Heart right ventricle (tissue), 16 donors: ENCODE results near the gene ARPC5. TPM values are rescaled to one million over a fixed set of nuclear protein-coding genes. Genes with fewer than 3 reads are reported as not detected.
A peak's percentile ranks its signal among the peaks of the same experiment; 100 is the strongest.

Experiments used
- ATAC-seq, 8 donors: fragments of 200-7000 bp; cut with Tn5 transposase; one replicate each; pipeline ENCODE4 v1.9.1; 2020; ENCODE audit warnings: mild to moderate bottlenecking in 8 of 8, moderate library complexity in 8 of 8, moderate number of reproducible peaks in 1 of 8
- DNase-seq, 2 donors: peaks; one replicate each; pipeline ENCODE4 v3.0.0-alpha.2; 2020
- H3K27ac ChIP-seq, 10 donors: fragments of 200-600 bp; sonication (generic) in 2 of 10; one replicate each; pipeline versions ENCODE4 v1.5.0 to v1.8.0; 2020 to 2022; ENCODE audit warnings: mild to moderate bottlenecking in 3 of 10
- H3K27me3 ChIP-seq, 7 donors: fragments of 200-600 bp; one replicate each; pipeline ENCODE4 v1.8.0; 2021 to 2022; ENCODE audit warnings: mild to moderate bottlenecking in 2 of 7
- H3K36me3 ChIP-seq, 9 donors: fragments of 200-600 bp; sonication (generic) in 1 of 9; one replicate each; pipeline versions ENCODE4 v1.5.0 to v1.8.0; 2020 to 2022; ENCODE audit warnings: mild to moderate bottlenecking in 2 of 9
- H3K4me1 ChIP-seq, 9 donors: fragments of 200-600 bp; sonication (generic) in 1 of 9; one replicate each; pipeline versions ENCODE4 v1.5.0 to v1.8.0; 2020 to 2022; ENCODE audit warnings: mild to moderate bottlenecking in 4 of 9
- H3K4me3 ChIP-seq, 10 donors: fragments of 200-600 bp; sonication (generic) in 2 of 10; one replicate each; pipeline versions ENCODE4 v1.5.0 to v1.8.0; 2020 to 2022; ENCODE audit warnings: mild to moderate bottlenecking in 7 of 10, moderate library complexity in 2 of 10
- H3K9me3 ChIP-seq, 11 donors: fragments of 200-600 bp in 10 of 11; sonication (generic) in 2 of 11; one replicate each; pipeline versions ENCODE4 v1.5.0 to v1.8.0; 2013 to 2022; ENCODE audit warnings: mild to moderate bottlenecking in 2 of 11, control low read depth in 1 of 11, moderate library complexity in 1 of 11
- WGBS, 2 donors: extraction: QIAGEN DNeasy Blood & Tissue Kit; methylation state at CpG; one replicate each; pipeline ENCODE4 v1.1.7; 2013; ENCODE audit warnings: inconsistent platforms in 1 of 2; 5-methylcytosine and 5-hydroxymethylcytosine counted together
- intact Hi-C, 10 donors: fragments of 100-400 bp; cut with DNase I; formaldehyde crosslinking; loops; one replicate each; pipeline versions ENCODE4 v1.11.1 to v1.14.2; 2022
- polyA plus RNA-seq, 2 donors: library from polyadenylated mRNA; stranded (reverse); fragments of 200-250 nt; gene quantifications; one replicate each; pipeline ENCODE4 v1.2.3, GENCODE V29; 2013
- total RNA-seq, 10 donors: library from RNA; stranded (reverse); fragmentation: NEBNext Ultra II Directional in 3 of 10; extraction: Animal tissue kit (Norgen Biotek cat#: 25700) in 3 of 10; gene quantifications; one replicate each; pipeline versions ENCODE4 v1.2.1 to v1.2.4, GENCODE V29; 2021 to 2023
- TF ChIP-seq, protein P1 (sequence below), 9 donors: fragments of 200-600 bp; sonication (generic) in 2 of 9; IDR thresholded peaks; one replicate each; pipeline versions ENCODE4 v1.5.0 to v1.8.0; 2021 to 2022; ENCODE audit warnings: antibody characterized with exemption in 9 of 9, mild to moderate bottlenecking in 5 of 9, moderate library complexity in 1 of 9
- donor health status: Arrhythmogenic right ventricular cardiomyopathy.
- donor health status: ischemic (EF 13 %, LVEDD 7.1; RV severe dilation, severe dysfunction).
- donor health status: healthy with polysubstance abuse.
- donor health status: DM: no; HTN: yes; CAD: no.
- donor health status: DM: no; HTN: no; CAD: no.
- donor health status: ischemic (EF 25% LVEDD 6.9; RV normal size, moderate dysfunction).
- donor health status: ischemic (EF 25% LVEDD 5.7; RV mildly dilated, moderate dysfunction).
- donor health status: healthy.
- donor health status: DM: yes; HTN: yes; CAD: no.
- donor health status: Ischemic cardiomyopathy.
- donor health status: ischemic (EF 35%, LVEDD 5.7; RV mildly dilated, moderate dysfunction).
- donor health status: nonischemic (EF 11% LVEDD 7.7; RV severe dilation, severe dysfunction).
- donor health status: DM: yes; HTN: yes; CAD: no.
- donor health status: PGD.
- donor health status: ischemic (EF 29% LVEDD 5.4; RV normal size, mild dysfunction).
- donor health status: nonischemic (EF 23%, LVEDD 6.1; RV moderate dilation, normal function).

Gene ARPC5
- total and polyA plus RNA-seq, 12 donors, result 23.8 to 60.2 (median 31.7) TPM

DNA sequence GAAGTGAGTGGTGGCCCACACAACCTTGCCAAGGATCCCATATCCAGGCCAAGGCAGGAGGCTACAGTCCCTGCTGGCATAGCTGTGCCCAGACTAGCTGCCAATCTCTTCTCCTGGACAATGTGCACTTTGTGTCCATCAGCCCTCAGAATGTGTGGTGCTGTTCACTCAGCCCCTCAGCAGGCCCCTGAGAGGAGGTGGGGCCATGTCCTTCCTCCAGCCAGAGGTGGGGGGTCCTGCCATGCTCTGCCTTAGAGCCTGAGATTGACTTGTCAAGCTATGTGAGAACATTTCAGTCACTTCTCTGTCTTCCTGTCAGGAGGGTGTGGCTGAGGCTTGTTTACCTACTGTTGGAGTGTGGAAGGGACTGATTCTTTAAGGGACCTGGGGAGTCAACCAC, 46.8 kb downstream of the ARPC5 start:
- Histone ChIP-seq H3K27me3 (no peaks in the 10 kb centered on the region), H3K36me3 (peaks cover 0 to 33% (median 0%) of the 10 kb centered on the region in 9 donors), H3K27ac (peak overlapping the region in 6 of 10 donors; percentile 19 to 95 (median 44)), H3K4me1 (peaks cover 0 to 66% (median 0%) of the 10 kb centered on the region in 9 donors), H3K9me3 (no peaks in the 10 kb centered on the region), H3K4me3 (peak overlapping the region in 7 of 10 donors; percentile 2 to 56 (median 24))
- intact Hi-C loops, result no loop called here
- TF ChIP-seq, protein P1, sequence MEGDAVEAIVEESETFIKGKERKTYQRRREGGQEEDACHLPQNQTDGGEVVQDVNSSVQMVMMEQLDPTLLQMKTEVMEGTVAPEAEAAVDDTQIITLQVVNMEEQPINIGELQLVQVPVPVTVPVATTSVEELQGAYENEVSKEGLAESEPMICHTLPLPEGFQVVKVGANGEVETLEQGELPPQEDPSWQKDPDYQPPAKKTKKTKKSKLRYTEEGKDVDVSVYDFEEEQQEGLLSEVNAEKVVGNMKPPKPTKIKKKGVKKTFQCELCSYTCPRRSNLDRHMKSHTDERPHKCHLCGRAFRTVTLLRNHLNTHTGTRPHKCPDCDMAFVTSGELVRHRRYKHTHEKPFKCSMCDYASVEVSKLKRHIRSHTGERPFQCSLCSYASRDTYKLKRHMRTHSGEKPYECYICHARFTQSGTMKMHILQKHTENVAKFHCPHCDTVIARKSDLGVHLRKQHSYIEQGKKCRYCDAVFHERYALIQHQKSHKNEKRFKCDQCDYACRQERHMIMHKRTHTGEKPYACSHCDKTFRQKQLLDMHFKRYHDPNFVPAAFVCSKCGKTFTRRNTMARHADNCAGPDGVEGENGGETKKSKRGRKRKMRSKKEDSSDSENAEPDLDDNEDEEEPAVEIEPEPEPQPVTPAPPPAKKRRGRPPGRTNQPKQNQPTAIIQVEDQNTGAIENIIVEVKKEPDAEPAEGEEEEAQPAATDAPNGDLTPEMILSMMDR (IDR thresholded peaks at IDR 0.05), result no peak
- ATAC-seq (peak in 2 of 8 donors; percentile 22 to 28), DNase-seq (no peak)

DNA sequence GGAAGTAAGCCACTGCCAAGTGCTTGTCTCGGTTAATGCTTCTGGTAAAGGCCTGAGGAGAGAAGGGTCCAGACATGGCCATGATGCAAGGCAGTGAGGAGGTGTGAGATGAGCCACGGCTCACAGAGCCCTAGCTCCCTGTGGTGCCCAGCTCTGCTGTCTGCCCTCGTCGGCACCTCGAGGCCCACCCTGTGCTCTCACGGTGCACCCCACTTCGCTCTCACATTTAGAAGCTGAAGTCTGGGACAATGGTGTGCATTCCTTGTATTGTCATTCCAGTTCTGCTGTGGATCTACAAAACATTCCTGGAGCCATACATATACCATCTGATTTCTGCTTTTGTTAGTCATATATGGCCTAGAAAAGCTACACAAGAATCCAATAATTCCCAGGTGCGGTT, 48.7 kb downstream of the ARPC5 start:
- DNase-seq (no peak), ATAC-seq (no peak)
- Histone ChIP-seq H3K4me3 (peak overlapping the region in 1 of 10 donors; percentile 56), H3K9me3 (no peaks in the 10 kb centered on the region), H3K27me3 (no peaks in the 10 kb centered on the region), H3K36me3 (peaks cover 0 to 43% (median 0%) of the 10 kb centered on the region in 9 donors), H3K4me1 (peaks cover 0 to 66% (median 4%) of the 10 kb centered on the region in 9 donors), H3K27ac (peak overlapping the region in 1 of 10 donors; percentile 95)
- TF ChIP-seq, protein P1 (IDR thresholded peaks at IDR 0.05), result no peak
- 86 to 92% methylated on average over 8 of the region's 8 CpGs for WGBS, 2 donors
- intact Hi-C loops, result no loop called here

DNA sequence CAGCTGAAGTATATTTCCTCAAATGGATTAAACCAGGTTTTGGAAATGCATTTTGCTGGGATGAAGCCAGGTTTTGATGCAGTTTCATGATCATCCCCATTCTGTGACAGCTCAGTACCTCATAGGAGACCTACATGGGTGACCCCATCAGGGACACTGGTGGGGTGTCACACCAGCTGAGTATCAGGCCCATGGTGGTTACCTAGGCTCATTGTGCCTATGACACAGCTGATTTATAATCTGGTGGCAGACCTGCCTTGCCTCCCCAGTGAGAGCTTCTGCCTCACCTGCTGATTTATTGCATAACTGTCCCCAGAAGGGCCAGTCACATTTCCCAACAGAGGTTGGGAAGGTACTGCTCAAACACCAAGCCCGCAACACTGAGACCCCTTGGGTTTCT, 49.1 kb downstream of the ARPC5 start:
- DNase-seq (no peak), ATAC-seq (no peak)
- H3K27me3 ChIP-seq, result no peaks in the 10 kb centered on the region
- intact Hi-C loops, result no loop called here
- H3K9me3 ChIP-seq, result no peaks in the 10 kb centered on the region
- peak overlapping the region in 1 of 10 donors; percentile 95 for H3K27ac ChIP-seq
- TF ChIP-seq, protein P1 (IDR thresholded peaks at IDR 0.05), result no peak
- peaks cover 0 to 48% (median 0%) of the 10 kb centered on the region in 9 donors for H3K36me3 ChIP-seq
- peak overlapping the region in 1 of 10 donors; percentile 56 for H3K4me3 ChIP-seq
- 98 to 100% methylated on average over 1 of the region's 1 CpG for WGBS, 2 donors
- peaks cover 0 to 66% (median 6%) of the 10 kb centered on the region in 9 donors for H3K4me1 ChIP-seq

DNA sequence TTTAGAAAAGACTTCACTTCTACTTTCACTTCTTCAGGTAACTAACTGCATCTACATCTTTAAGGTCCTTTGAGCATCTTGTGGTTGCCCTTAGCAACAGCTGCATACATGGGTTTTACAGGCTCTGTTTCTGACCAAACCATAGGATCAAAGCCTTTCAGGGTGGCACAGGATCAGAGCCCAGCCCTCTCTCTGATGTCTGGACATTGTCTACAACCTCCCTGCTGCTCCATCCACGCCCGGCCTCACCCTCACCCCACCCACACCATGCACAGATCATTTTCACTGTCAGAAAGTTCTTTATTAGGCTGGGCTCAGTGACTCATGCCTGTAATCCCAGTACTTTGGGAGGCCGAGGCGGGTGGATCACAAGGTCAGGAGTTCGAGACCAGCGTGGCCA, 50.5 kb downstream of the ARPC5 start:
- no peak for DNase-seq

More for the DNA sequence above, 50.5 kb downstream of the ARPC5 start:
- H3K9me3 ChIP-seq, result no peaks in the 10 kb centered on the region
- TF ChIP-seq, protein P1 (IDR thresholded peaks at IDR 0.05), result no peak
- intact Hi-C loops, result no loop called here
- ATAC-seq, result no peak
- peak overlapping the region in 1 of 10 donors; percentile 84 for H3K27ac ChIP-seq
- H3K36me3 ChIP-seq, result peaks cover 0 to 48% (median 0%) of the 10 kb centered on the region in 9 donors
- H3K4me1 ChIP-seq, result peaks cover 0 to 71% (median 7%) of the 10 kb centered on the region in 9 donors
- WGBS, 2 donors, result 88 to 90% methylated on average over 6 of the region's 6 CpGs
- no peak overlapping the region for H3K4me3 ChIP-seq
- no peaks in the 10 kb centered on the region for H3K27me3 ChIP-seq
